ENCODE measurements around the gene AP2B1.
"Not testable (repeated sequence)": the region's sequence is repeated elsewhere in the genome, so short reads cannot be mapped to it uniquely, and the experiment has no call there.

Gene AP2B1

GRCh38 chr17:35577830-35578196, 9.3 kb upstream of the AP2B1 start:
- no peak for DNase-seq (ENCODE audit: low read depth)

GRCh38 chr17:35578197-35578928, 8.8 kb upstream of the AP2B1 start, which contains the start of gene PEX12:
Gene PEX12, minus strand, starts transcription at chr17:35578571. Its CDS starts 550 bp downstream, at chr17:35578021.
- DNase-seq (ENCODE audit: low read depth): peak; percentile 78

- no peak for DNase-seq (ENCODE audit: low read depth)
These were observed 8.1 kb upstream of the AP2B1 start for GRCh38 chr17:35578929-35579432.

GRCh38 chr17:35584061-35584460, 3.1 kb upstream of the AP2B1 start:
- no peak for DNase-seq (ENCODE audit: low read depth)

- DNase-seq (ENCODE audit: low read depth): no peak
These were observed 501 bp upstream of the AP2B1 start for GRCh38 chr17:35586569-35587073.

- DNase-seq (ENCODE audit: low read depth): no peak
These were observed 1.2 kb downstream of the AP2B1 start for GRCh38 chr17:35588196-35588920.

- DNase-seq (ENCODE audit: low read depth): no peak
These were observed 8.9 kb downstream of the AP2B1 start for GRCh38 chr17:35596072-35596471.

GRCh38 chr17:35596530-35597233, 9.6 kb downstream of the AP2B1 start:
- DNase-seq (ENCODE audit: low read depth): no peak

- no peak for DNase-seq (ENCODE audit: low read depth)
These were observed 10.5 kb downstream of the AP2B1 start for GRCh38 chr17:35597604-35598003.

GRCh38 chr17:35603674-35604073, 16.6 kb downstream of the AP2B1 start:
- no peak for DNase-seq (ENCODE audit: low read depth)

GRCh38 chr17:35605678-35606077, 18.6 kb downstream of the AP2B1 start:
- DNase-seq (ENCODE audit: low read depth): no peak

- DNase-seq (ENCODE audit: low read depth): no peak
These were observed 20.2 kb downstream of the AP2B1 start for GRCh38 chr17:35607239-35607847.

- DNase-seq (ENCODE audit: low read depth): no peak
These were observed 22.7 kb downstream of the AP2B1 start for GRCh38 chr17:35609831-35610230.

- not testable (repeated sequence) for DNase-seq (ENCODE audit: low read depth)
These were observed 23.6 kb downstream of the AP2B1 start for GRCh38 chr17:35610746-35611145.

GRCh38 chr17:35612924-35613521, 25.9 kb downstream of the AP2B1 start:
- no peak for DNase-seq (ENCODE audit: low read depth)

- no peak for DNase-seq (ENCODE audit: low read depth)
These were observed 27.7 kb downstream of the AP2B1 start for GRCh38 chr17:35614810-35615209.

GRCh38 chr17:35616536-35616935, 29.4 kb downstream of the AP2B1 start:
- DNase-seq (ENCODE audit: low read depth): no peak

GRCh38 chr17:35617505-35617904, 30.4 kb downstream of the AP2B1 start:
- no peak for DNase-seq (ENCODE audit: low read depth)

GRCh38 chr17:35618628-35619027, 31.5 kb downstream of the AP2B1 start:
- DNase-seq (ENCODE audit: low read depth): no peak

- no peak for DNase-seq (ENCODE audit: low read depth)
These were observed 34.6 kb downstream of the AP2B1 start for GRCh38 chr17:35621768-35622167.

- no peak for DNase-seq (ENCODE audit: low read depth)
These were observed 40.3 kb downstream of the AP2B1 start for GRCh38 chr17:35627417-35627816.
